BLaER1 (cell line): ENCODE results near the gene CLCN3.
"Not testable (repeated sequence)": the region's sequence is repeated elsewhere in the genome, so short reads cannot be mapped to it uniquely, and the experiment has no call there.

Experiments
- H3K27ac ChIP-seq: shearing (Covaris generic); formaldehyde crosslinking; 2 replicates; pipeline ENCODE4 v1.8.1; 2022
- H3K27me3 ChIP-seq: shearing (Covaris generic); formaldehyde crosslinking; 2 replicates; pipeline ENCODE4 v1.8.1; 2022
- H3K36me3 ChIP-seq: shearing (Covaris generic); formaldehyde crosslinking; 2 replicates; pipeline ENCODE4 v1.8.1; 2022
- H3K4me1 ChIP-seq: shearing (Covaris generic); formaldehyde crosslinking; 2 replicates; pipeline ENCODE4 v1.8.1; 2022
- H3K4me2 ChIP-seq: shearing (Covaris generic); formaldehyde crosslinking; 2 replicates; pipeline ENCODE4 v1.8.1; 2022
- H3K4me3 ChIP-seq: shearing (Covaris generic); formaldehyde crosslinking; 2 replicates; pipeline ENCODE4 v1.8.1; 2022
- H3K9ac ChIP-seq: shearing (Covaris generic); formaldehyde crosslinking; 2 replicates; pipeline ENCODE4 v1.8.1; 2022
- H3K9me3 ChIP-seq: shearing (Covaris generic); formaldehyde crosslinking; 2 replicates; pipeline ENCODE4 v1.8.1; 2022
- H4K20me1 ChIP-seq: shearing (Covaris generic); formaldehyde crosslinking; 2 replicates; pipeline ENCODE4 v1.8.1; 2022
- Cebpa-rat ChIP-seq: shearing (Covaris generic); IDR thresholded peaks from 2 replicates; pipeline ENCODE4 v1.8.1; 2022

Gene CLCN3

DNA sequence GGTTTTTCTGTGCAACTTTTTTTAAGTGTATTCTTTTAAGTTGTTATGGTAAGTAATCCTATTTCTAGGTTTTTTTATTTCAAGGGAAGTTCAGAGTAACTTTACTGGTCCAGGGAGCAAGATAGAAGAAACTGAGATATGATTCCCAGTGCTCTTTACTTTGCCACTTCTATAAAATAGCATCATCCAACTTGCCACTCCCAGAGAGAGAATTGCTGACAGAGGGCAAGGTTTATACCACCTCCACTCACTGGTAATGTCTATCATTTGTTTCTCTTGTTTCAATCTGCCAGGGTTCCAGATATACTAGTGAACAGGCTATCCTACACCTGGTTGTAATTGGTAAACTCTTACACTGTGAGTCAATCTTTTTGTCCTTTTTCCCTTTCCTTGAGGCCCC is 3.5 kb upstream of the CLCN3 start:
- H3K27me3 ChIP-seq, result no peaks in the 10 kb centered on the region
- H4K20me1 ChIP-seq, result peaks cover 5% of the 10 kb centered on the region

DNA sequence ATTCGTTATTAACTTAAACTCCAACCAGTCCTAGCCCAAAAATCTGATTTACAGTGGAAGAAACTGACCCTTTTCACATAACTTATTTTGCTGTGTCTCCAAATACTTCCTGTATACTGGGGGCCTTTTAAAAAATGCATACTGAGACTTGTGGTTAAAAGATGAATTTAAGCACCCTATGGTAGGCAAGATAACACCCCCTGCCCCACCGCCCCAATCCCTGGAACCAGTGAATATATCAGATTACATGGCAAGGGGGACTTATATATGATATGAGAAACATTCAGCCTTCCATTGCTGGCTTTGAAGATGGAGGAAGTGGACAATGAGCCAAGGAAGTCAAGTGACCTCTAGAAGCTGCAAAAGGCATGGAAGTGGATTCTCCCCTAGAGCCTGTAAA is 3.1 kb upstream of the CLCN3 start:
- peaks cover 30% of the 10 kb centered on the region for H3K4me1 ChIP-seq
- H3K27me3 ChIP-seq, result no peaks in the 10 kb centered on the region
- no peak overlapping the region for H3K9ac ChIP-seq
- no peak overlapping the region for H3K27ac ChIP-seq
- no peak overlapping the region for H3K4me3 ChIP-seq
- H3K4me2 ChIP-seq, result no peak overlapping the region
- peaks cover 10% of the 10 kb centered on the region for H4K20me1 ChIP-seq
- H3K36me3 ChIP-seq, result no peaks in the 10 kb centered on the region
- H3K9me3 ChIP-seq, result no peaks in the 10 kb centered on the region
- TF ChIP-seq Cebpa-rat, result no peak

More for the DNA sequence above, 3.5 kb upstream of the CLCN3 start:
- peaks cover 26% of the 10 kb centered on the region for H3K4me1 ChIP-seq
- H3K4me2 ChIP-seq, result no peak overlapping the region
- no peak overlapping the region for H3K27ac ChIP-seq
- no peak overlapping the region for H3K4me3 ChIP-seq
- H3K36me3 ChIP-seq, result no peaks in the 10 kb centered on the region
- TF ChIP-seq Cebpa-rat, result no peak
- H3K9me3 ChIP-seq, result no peaks in the 10 kb centered on the region
- H3K9ac ChIP-seq, result no peak overlapping the region

DNA sequence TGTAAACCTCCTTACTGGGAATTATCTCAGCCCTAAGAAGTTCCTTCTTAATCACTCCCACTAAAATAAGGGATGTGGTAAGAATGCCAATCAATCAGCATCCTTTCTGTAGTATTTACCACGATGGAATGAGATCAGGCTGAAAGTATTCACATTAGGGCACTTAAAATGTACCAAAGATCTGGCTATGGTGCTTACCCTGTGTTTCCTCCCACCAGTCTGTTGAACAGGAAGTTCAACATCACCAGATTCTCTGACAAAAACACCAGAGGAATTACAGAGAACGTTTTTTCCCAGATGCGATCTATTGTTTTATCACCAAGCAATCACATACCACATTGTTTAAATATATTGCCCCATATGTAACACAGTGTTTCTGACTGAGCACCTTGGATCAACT is 2.1 kb upstream of the CLCN3 start:
- H3K27me3 ChIP-seq, result no peaks in the 10 kb centered on the region
- no peaks in the 10 kb centered on the region for H3K36me3 ChIP-seq
- peak overlapping the region; percentile 10; the same call in 1 of the 2 replicates for H3K4me2 ChIP-seq
- peaks cover 33% of the 10 kb centered on the region for H3K4me1 ChIP-seq
- peaks cover 20% of the 10 kb centered on the region for H4K20me1 ChIP-seq
- no peak overlapping the region for H3K9ac ChIP-seq
- TF ChIP-seq Cebpa-rat, result no peak
- H3K4me3 ChIP-seq, result no peak overlapping the region
- H3K27ac ChIP-seq, result no peak overlapping the region
- no peaks in the 10 kb centered on the region for H3K9me3 ChIP-seq

DNA sequence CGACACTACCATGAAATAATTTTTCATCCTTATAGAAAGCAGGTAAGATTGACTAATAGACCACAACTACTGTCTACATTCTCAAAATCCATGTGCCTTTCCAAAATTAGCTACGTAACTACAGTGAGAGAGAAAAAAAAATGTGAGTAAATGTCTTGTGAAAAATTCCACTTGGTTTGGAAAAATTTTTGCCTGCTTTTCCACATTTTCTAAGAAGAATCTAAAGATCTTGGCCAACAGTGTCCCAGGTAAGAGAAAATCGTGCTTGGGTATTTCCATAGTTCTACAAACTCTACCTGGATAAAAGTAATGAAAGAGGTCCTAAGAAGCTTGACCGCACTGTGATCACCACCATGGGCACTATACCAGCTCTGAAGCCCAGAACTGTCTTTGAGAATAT is 1.4 kb upstream of the CLCN3 start:
- Histone ChIP-seq H3K9ac (no peak overlapping the region), H3K9me3 (no peaks in the 10 kb centered on the region), H3K4me3 (peak overlapping the region; percentile 89), H4K20me1 (peaks cover 27% of the 10 kb centered on the region), H3K4me2 (peak overlapping the region; percentile 97), H3K36me3 (peaks cover under 1% of the 10 kb centered on the region; the same call in 1 of the 2 replicates), H3K27me3 (no peaks in the 10 kb centered on the region), H3K27ac (no peak overlapping the region), H3K4me1 (peaks cover 28% of the 10 kb centered on the region)
- no peak for TF ChIP-seq Cebpa-rat

DNA sequence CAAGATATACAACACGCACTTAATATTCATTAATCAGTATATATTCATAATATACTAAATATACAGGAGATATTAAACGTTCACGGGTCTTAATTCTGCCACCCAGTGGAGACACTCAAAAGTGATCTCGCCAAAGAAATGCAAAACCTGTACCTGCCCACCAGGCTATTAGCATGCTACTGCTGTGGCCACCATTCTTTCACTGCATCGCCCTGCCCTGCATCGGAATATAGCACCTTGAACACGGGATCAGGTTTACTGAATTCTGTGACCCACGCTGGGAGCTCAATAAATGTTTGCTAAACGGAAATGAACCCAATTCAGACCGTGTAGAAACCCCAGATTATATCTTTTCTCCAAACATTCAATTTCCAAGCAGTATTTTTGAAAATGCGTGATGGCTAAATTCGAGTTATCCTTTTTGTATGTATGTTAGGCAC is 840 bp upstream of the CLCN3 start:
- Histone ChIP-seq H3K9ac (peak overlapping the region; percentile 94), H4K20me1 (peaks cover 32% of the 10 kb centered on the region), H3K4me3 (peak overlapping the region; percentile 89), H3K4me1 (peaks cover 28% of the 10 kb centered on the region), H3K9me3 (no peaks in the 10 kb centered on the region), H3K27ac (peak overlapping the region; percentile 88), H3K27me3 (no peaks in the 10 kb centered on the region), H3K36me3 (peaks cover 5% of the 10 kb centered on the region; the same call in 1 of the 2 replicates), H3K4me2 (peak overlapping the region; percentile 97)
- TF ChIP-seq Cebpa-rat, result no peak

DNA sequence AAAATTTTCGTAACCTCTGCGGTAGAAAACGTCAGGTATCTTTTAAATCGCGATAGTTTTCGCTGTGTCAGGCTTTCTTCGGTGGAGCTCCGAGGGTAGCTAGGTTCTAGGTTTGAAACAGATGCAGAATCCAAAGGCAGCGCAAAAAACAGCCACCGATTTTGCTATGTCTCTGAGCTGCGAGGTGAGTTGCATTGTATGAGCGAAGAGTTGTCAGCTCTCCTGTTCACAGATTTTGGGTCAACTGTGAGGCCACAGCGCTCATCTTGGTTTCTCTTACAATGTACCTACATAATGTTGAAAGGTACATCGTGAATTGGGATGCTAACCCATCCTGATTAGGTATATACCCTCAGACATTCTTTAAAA is 486 bp downstream of the CLCN3 start:
- peak overlapping the region; percentile 88 for H3K27ac ChIP-seq
- H3K4me3 ChIP-seq, result peak overlapping the region; percentile 89
- H3K36me3 ChIP-seq, result peaks cover 9% of the 10 kb centered on the region; the same call in 1 of the 2 replicates
- H3K9me3 ChIP-seq, result no peaks in the 10 kb centered on the region
- H3K4me2 ChIP-seq, result peak overlapping the region; percentile 97
- no peaks in the 10 kb centered on the region for H3K27me3 ChIP-seq
- H4K20me1 ChIP-seq, result peaks cover 45% of the 10 kb centered on the region
- H3K9ac ChIP-seq, result peak overlapping the region; percentile 94
- no peak for TF ChIP-seq Cebpa-rat
- peaks cover 28% of the 10 kb centered on the region for H3K4me1 ChIP-seq

DNA sequence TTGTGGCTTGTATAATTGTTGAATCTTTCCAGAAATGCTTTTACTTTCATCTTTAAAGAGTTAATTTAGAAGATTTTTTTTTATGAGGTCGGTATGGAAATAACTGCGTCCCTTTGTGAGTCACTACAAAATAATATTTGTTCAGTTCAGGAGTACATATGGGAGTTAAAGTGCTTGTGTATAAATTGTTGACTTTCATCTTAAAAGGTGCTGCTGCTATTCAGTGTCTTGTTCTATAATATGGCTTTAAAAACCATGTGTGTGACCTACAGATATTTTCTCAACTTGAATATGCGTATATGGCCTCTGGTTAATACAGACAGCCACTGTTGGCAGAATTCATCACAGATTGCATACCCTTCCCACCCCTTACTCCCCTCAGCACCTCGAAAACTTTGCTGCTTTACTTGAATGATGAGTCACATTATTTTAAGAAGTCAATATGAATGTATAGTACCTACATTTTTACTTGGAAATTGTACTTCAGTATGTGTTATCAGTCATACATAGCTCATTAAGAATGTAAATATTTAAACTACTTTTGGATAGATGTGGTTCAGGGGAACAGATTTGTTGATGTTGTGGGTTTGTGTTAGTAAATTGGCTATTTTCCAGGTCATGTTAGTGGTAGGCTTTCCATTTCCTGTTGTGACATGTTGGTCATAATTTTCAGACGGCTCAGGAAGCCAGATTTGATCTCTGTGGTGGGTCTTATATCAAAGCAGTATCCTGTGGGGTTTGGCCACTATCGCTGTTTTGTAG is 1.5 kb downstream of the CLCN3 start:
- H4K20me1 ChIP-seq, result peaks cover 56% of the 10 kb centered on the region
- H3K36me3 ChIP-seq, result peaks cover 9% of the 10 kb centered on the region; the same call in 1 of the 2 replicates
- no peaks in the 10 kb centered on the region for H3K27me3 ChIP-seq
- H3K4me3 ChIP-seq, result peak overlapping the region; percentile 89
- H3K27ac ChIP-seq, result no peak overlapping the region
- peak overlapping the region; percentile 94; the same call in 1 of the 2 replicates for H3K9ac ChIP-seq
- peaks cover 28% of the 10 kb centered on the region for H3K4me1 ChIP-seq
- no peaks in the 10 kb centered on the region for H3K9me3 ChIP-seq
- TF ChIP-seq Cebpa-rat, result no peak
- H3K4me2 ChIP-seq, result peak overlapping the region; percentile 97

DNA sequence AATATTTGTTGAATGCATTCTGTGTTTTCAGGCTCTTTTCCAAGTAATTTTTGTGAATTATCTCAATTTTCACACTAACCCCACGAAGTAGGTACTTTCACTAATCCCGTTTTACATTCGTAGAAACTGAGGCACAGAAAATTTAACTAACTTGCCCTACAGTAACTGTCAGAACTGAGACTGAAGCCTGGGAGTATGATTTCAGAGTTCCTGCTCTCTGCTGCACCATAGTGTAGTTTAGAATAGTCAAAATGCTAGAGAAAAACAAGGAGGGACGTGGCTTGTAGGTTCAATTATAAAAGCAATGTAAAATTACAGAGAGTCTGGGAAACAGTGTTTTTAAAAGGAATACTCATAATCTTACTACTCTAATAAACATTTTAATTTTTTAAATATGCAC is 2.2 kb downstream of the CLCN3 start:
- H3K9ac ChIP-seq, result no peak overlapping the region
- 0 out of 2 replicates have a peak overlapping the region, but pooled peaks have one; percentile 89 for H3K4me3 ChIP-seq

DNA sequence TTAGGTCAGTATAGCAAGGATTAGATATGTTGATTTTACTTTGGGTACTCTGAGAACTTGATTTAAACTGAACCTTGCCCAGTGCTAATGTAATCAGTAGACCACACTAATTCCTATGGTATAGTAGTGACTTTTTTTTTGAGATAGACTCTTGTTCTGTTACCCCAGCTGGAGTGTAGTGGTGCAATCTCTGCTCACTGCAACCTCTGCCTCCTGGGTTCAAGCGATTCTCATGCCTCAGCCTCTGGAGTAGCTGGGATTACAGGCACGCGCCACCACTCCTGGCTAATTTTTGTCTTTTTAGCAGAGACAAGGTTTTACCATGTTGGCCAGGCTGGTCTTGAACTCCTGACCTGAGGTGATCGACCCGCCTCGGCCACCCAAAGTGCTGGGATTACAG is 3.6 kb downstream of the CLCN3 start:
- H3K36me3 ChIP-seq, H3K27me3 ChIP-seq, H3K9ac ChIP-seq, H3K9me3 ChIP-seq, H3K27ac ChIP-seq, H3K4me2 ChIP-seq, H3K4me3 ChIP-seq: not testable (repeated sequence)
- Histone ChIP-seq H4K20me1 (peaks cover 62% of the 10 kb centered on the region), H3K4me1 (peaks cover 28% of the 10 kb centered on the region)

More for the DNA sequence above, 2.2 kb downstream of the CLCN3 start:
- Histone ChIP-seq H3K4me1 (peaks cover 28% of the 10 kb centered on the region), H3K27ac (no peak overlapping the region), H3K4me2 (peak overlapping the region; percentile 97), H4K20me1 (peaks cover 62% of the 10 kb centered on the region), H3K36me3 (peaks cover 9% of the 10 kb centered on the region; the same call in 1 of the 2 replicates), H3K27me3 (no peaks in the 10 kb centered on the region), H3K9me3 (no peaks in the 10 kb centered on the region)
- no peak for TF ChIP-seq Cebpa-rat

DNA sequence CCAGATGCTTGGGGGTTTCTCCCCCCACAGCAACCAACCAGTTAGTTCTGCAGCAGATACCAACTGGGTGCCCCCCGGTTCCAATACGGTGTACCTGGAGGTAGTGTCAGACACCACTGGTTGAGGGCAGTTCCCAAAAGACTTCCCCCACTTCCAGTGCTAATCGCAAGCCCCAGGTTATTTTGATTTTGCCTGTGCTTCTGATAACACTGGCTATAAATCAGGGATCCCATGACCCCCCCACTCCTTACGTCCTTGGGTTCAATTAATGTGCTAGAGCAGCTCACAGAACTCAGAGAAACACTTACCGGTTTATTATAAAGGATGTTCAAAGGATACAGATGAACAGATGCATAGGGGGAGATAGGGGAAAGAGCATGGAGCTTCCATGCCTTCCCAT is 5.5 kb downstream of the CLCN3 start:
- Histone ChIP-seq H3K9ac (no peak overlapping the region), H3K4me3 (no peak overlapping the region), H3K4me2 (no peak overlapping the region), H3K4me1 (peaks cover 27% of the 10 kb centered on the region), H4K20me1 (peaks cover 62% of the 10 kb centered on the region), H3K36me3 (peaks cover 18% of the 10 kb centered on the region), H3K9me3 (no peaks in the 10 kb centered on the region), H3K27me3 (no peaks in the 10 kb centered on the region), H3K27ac (no peak overlapping the region)
- no peak for TF ChIP-seq Cebpa-rat
